ENCODE results near the gene OR2B2. TPM values are rescaled to one million over a fixed set of nuclear protein-coding genes. Genes with fewer than 3 reads are reported as not detected.
"Not testable (repeated sequence)": the region's sequence is repeated elsewhere in the genome, so short reads cannot be mapped to it uniquely, and the experiment has no call there.

OR2B2 gene
- total RNA-seq, 1 donor from 2014 or later = not detected

GRCh38 chr6:27902335-27903314 lies 9.6 kb downstream of the OR2B2 start:
- TF ChIP-seq, protein P1, sequence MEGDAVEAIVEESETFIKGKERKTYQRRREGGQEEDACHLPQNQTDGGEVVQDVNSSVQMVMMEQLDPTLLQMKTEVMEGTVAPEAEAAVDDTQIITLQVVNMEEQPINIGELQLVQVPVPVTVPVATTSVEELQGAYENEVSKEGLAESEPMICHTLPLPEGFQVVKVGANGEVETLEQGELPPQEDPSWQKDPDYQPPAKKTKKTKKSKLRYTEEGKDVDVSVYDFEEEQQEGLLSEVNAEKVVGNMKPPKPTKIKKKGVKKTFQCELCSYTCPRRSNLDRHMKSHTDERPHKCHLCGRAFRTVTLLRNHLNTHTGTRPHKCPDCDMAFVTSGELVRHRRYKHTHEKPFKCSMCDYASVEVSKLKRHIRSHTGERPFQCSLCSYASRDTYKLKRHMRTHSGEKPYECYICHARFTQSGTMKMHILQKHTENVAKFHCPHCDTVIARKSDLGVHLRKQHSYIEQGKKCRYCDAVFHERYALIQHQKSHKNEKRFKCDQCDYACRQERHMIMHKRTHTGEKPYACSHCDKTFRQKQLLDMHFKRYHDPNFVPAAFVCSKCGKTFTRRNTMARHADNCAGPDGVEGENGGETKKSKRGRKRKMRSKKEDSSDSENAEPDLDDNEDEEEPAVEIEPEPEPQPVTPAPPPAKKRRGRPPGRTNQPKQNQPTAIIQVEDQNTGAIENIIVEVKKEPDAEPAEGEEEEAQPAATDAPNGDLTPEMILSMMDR (IDR thresholded peaks at IDR 0.05) = no peak
- peak in 1 of 2 donors; percentile 93 for DNase-seq (ENCODE audit: low spot score in 2 of 2)
- Histone ChIP-seq H3K9me3 (no peaks in the 10 kb centered on the region), H3K4me1 (peaks cover 0 to 3% of the 10 kb centered on the region in 2 donors), H3K27ac (peak overlapping the region; percentile 87 to 94), H3K27me3 (no peaks in the 10 kb centered on the region), H3K36me3 (no peaks in the 10 kb centered on the region), H3K4me3 (peak overlapping the region; percentile 59 to 73)
- intact Hi-C loops (cut with DNase I) = loop anchor here (2.0 to 10.0 kb wide), 8 partner anchors 64 to 1112 kb away; partner anchors contain the start of genes ZNF165, ZSCAN31 and ZSCAN9

DNA sequence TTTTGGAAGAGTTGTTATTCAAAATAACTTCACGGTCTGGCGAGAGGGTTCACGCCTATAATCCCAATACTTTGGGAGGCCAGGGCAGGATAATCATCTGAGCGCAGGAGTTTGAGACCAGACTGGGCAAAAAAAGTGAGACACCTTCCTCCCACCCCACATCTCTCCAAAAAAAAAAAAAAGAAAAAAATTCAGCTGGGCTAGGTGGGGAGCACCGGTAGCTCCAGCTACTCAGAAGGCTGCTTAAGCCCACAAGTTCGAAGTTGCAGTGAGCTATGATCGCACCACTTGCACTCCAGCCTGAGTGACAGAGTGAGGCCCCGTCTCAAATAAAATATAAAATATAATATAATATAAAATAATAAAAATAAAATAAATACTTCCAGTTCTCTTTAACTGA lies 10.4 kb downstream of the OR2B2 start:
- Histone ChIP-seq H3K9me3 (no peaks in the 10 kb centered on the region), H3K27me3 (no peaks in the 10 kb centered on the region), H3K36me3 (no peaks in the 10 kb centered on the region), H3K4me1 (peaks cover 0 to 3% of the 10 kb centered on the region in 2 donors), H3K4me3 (peak overlapping the region in 1 of 2 donors; percentile 73), H3K27ac (peak overlapping the region in 1 of 2 donors; percentile 87)
- TF ChIP-seq, protein P1 (IDR thresholded peaks at IDR 0.05) = no peak
- DNase-seq (ENCODE audit: low spot score in 2 of 2) = no peak
- intact Hi-C loops (cut with DNase I) = loop anchor here (2.0 to 10.0 kb wide), 8 partner anchors 63 to 1113 kb away; partner anchors contain the start of genes ZNF165, ZSCAN31 and ZSCAN9

DNA sequence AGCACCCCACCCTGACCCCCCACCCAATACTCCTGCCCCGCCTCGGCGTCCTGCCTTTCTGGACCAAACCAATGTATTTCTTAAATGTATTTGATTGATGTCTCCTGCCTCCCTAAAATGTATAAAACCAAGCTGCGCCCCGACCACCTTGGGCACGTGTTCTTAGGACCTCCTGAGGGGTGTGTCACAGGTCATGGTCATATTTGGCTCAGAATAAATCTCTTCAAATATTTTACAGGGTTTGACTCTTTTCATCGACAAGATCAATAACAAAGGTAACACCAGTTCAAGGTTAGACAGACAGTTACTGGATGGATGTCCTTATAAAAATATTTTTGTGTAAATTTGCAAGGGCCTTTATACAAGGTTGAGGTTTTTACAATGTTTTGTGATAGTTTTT lies 12.0 kb downstream of the OR2B2 start:
- DNase-seq (ENCODE audit: low spot score in 2 of 2); H3K27ac ChIP-seq; H3K9me3 ChIP-seq; H3K4me1 ChIP-seq; H3K36me3 ChIP-seq; H3K27me3 ChIP-seq; H3K4me3 ChIP-seq: not testable (repeated sequence)
- intact Hi-C loops (cut with DNase I) = loop anchor here (5.0 to 10.0 kb wide), 4 partner anchors 185 to 1115 kb away; partner anchors contain the start of genes ZNF165, ZSCAN31 and ZSCAN9

DNA sequence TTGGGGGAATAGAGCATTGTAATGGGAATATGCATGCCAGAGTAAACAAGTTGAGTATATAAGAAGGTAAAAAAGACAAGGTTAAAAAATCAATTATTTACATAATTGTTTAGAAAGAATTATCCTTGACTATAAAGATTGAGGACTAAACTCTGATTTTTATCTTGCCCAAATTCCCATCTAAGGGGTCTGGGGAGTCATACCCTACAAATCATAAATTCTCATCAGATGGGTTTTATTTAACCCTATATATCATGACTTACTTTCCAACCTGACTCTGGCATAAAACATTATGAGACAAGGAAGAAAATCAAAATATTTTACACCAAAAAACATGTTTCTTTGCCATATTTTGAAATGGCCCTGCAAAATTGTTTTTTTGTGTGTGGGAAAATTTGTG lies 12.7 kb downstream of the OR2B2 start:
- DNase-seq (ENCODE audit: low spot score in 2 of 2) = no peak
- intact Hi-C loops (cut with DNase I) = loop anchor here (5.0 to 10.0 kb wide), 3 partner anchors 397 to 965 kb away; partner anchors contain the start of gene ZNF391
- TF ChIP-seq, protein P1 (IDR thresholded peaks at IDR 0.05) = no peak

GRCh38 chr6:27897580-27898206 lies 14.5 kb downstream of the OR2B2 start:
- TF ChIP-seq, protein P1 (IDR thresholded peaks at IDR 0.05) = no peak
- Histone ChIP-seq H3K4me3 (no peak overlapping the region), H3K27ac (no peak overlapping the region), H3K36me3 (no peaks in the 10 kb centered on the region), H3K9me3 (no peaks in the 10 kb centered on the region), H3K4me1 (peaks cover 0 to 3% of the 10 kb centered on the region in 2 donors), H3K27me3 (no peaks in the 10 kb centered on the region)
- intact Hi-C loops (cut with DNase I) = loop anchor here (5.0 to 10.0 kb wide), 3 partner anchors 395 to 967 kb away; partner anchors contain the start of gene ZNF391
- DNase-seq (ENCODE audit: low spot score in 2 of 2) = no peak

More for the DNA sequence above, 12.7 kb downstream of the OR2B2 start:
- no peak overlapping the region for H3K4me3 ChIP-seq
- no peaks in the 10 kb centered on the region for H3K27me3 ChIP-seq
- H3K27ac ChIP-seq = no peak overlapping the region
- H3K36me3 ChIP-seq = no peaks in the 10 kb centered on the region
- H3K9me3 ChIP-seq = no peaks in the 10 kb centered on the region
- H3K4me1 ChIP-seq = peaks cover 0 to 3% of the 10 kb centered on the region in 2 donors

Data from ascending aorta (tissue), 2 donors.